ENCODE measurements around the gene THTPA.

Gene THTPA

GRCh38 chr14:23555882-23556699, at the start of gene THTPA:
Gene THTPA (plus strand): TSS chr14:23556271. CDS start chr14:23556758, 487 bp downstream.
- DNase-seq = peak; percentile 94
- Mint-ChIP-seq H3K27me3 (ENCODE audit: low read depth, poor library complexity) (peaks cover 8% of the 10 kb centered on the region), H3K4me1 (peaks cover 34% of the 10 kb centered on the region), H3K36me3 (ENCODE audit: low read depth) (peaks cover 10% of the 10 kb centered on the region), H3K9me3 (no peaks in the 10 kb centered on the region), H3K27ac (peak within 1 kb of the TSS; percentile 88), H3K4me3 (peak within 1 kb of the TSS; percentile 93)
- TF ChIP-seq CTCF (IDR thresholded peaks at IDR 0.05) = no peak

- Mint-ChIP-seq H3K9me3 (no peaks in the 10 kb centered on the region), H3K36me3 (ENCODE audit: low read depth) (peaks cover 5% of the 10 kb centered on the region), H3K4me1 (peaks cover 12% of the 10 kb centered on the region), H3K27ac (no peak overlapping the region), H3K4me3 (no peak overlapping the region), H3K27me3 (ENCODE audit: low read depth, poor library complexity) (peaks cover 9% of the 10 kb centered on the region)
- DNase-seq = no peak
- TF ChIP-seq CTCF (IDR thresholded peaks at IDR 0.05) = no peak
Observed at GRCh38 chr14:23512156-23512555, 43.9 kb upstream of the THTPA start.

GRCh38 chr14:23513005-23513817, 42.9 kb upstream of the THTPA start:
- Mint-ChIP-seq H3K9me3 (no peaks in the 10 kb centered on the region), H3K4me1 (peaks cover 22% of the 10 kb centered on the region), H3K36me3 (ENCODE audit: low read depth) (peaks cover 5% of the 10 kb centered on the region), H3K27me3 (ENCODE audit: low read depth, poor library complexity) (peaks cover 9% of the 10 kb centered on the region), H3K4me3 (no peak overlapping the region), H3K27ac (no peak overlapping the region)
- no peak for DNase-seq
- no peak for TF ChIP-seq CTCF (IDR thresholded peaks at IDR 0.05)

- no peaks in the 10 kb centered on the region for H3K9me3 Mint-ChIP-seq
- DNase-seq = no peak
- peaks cover 5% of the 10 kb centered on the region for H3K36me3 Mint-ChIP-seq (ENCODE audit: low read depth)
- no peak overlapping the region for H3K4me3 Mint-ChIP-seq
- peaks cover 9% of the 10 kb centered on the region for H3K27me3 Mint-ChIP-seq (ENCODE audit: low read depth, poor library complexity)
- H3K27ac Mint-ChIP-seq = no peak overlapping the region
- H3K4me1 Mint-ChIP-seq = peaks cover 30% of the 10 kb centered on the region
- no peak for TF ChIP-seq CTCF (IDR thresholded peaks at IDR 0.05)
Observed at GRCh38 chr14:23513818-23514643, 42.0 kb upstream of the THTPA start.

- Mint-ChIP-seq H3K36me3 (ENCODE audit: low read depth) (peaks cover 5% of the 10 kb centered on the region), H3K4me1 (peaks cover 36% of the 10 kb centered on the region), H3K27ac (no peak overlapping the region), H3K9me3 (no peaks in the 10 kb centered on the region), H3K27me3 (ENCODE audit: low read depth, poor library complexity) (peaks cover 9% of the 10 kb centered on the region), H3K4me3 (no peak overlapping the region)
- no peak for TF ChIP-seq CTCF (IDR thresholded peaks at IDR 0.05)
- no peak for DNase-seq
Observed at GRCh38 chr14:23514644-23514957, 41.5 kb upstream of the THTPA start.

Measured in nephron progenitor cell (in vitro differentiated cells).